HG02938 (cell line): ENCODE data around the gene TTYH1.

Experiments
- ATAC-seq: cut with Tn5 transposase; IDR thresholded peaks from one replicate; pipeline ENCODE4 v1.9.1; 2021; ENCODE audit warnings: mild to moderate bottlenecking, moderate library complexity; ENCODE audit not compliant: unreplicated experiment

Gene TTYH1

GRCh38 chr19:54421169-54421516, 5.9 kb downstream of the TTYH1 start:
- no peak for ATAC-seq

GRCh38 chr19:54421521-54421920, 6.3 kb downstream of the TTYH1 start:
- ATAC-seq = no peak

GRCh38 chr19:54422136-54422535, 6.9 kb downstream of the TTYH1 start:
- no peak for ATAC-seq

GRCh38 chr19:54424201-54424600, 8.9 kb downstream of the TTYH1 start:
- no peak for ATAC-seq

GRCh38 chr19:54424660-54425381, 9.6 kb downstream of the TTYH1 start:
- ATAC-seq = no peak

GRCh38 chr19:54425382-54425723, 10.1 kb downstream of the TTYH1 start:
- no peak for ATAC-seq

GRCh38 chr19:54426291-54426931, 11.1 kb downstream of the TTYH1 start:
- no peak for ATAC-seq

- ATAC-seq = no peak
Measured at GRCh38 chr19:54427586-54427985, 12.3 kb downstream of the TTYH1 start.

GRCh38 chr19:54428323-54429175, 13.3 kb downstream of the TTYH1 start:
- ATAC-seq = no peak

GRCh38 chr19:54429176-54429495, 13.9 kb downstream of the TTYH1 start:
- ATAC-seq = no peak

- no peak for ATAC-seq
Measured at GRCh38 chr19:54429545-54430227, 14.4 kb downstream of the TTYH1 start.

- ATAC-seq = no peak
Measured at GRCh38 chr19:54430306-54431254, 15.3 kb downstream of the TTYH1 start.

- ATAC-seq = no peak
Measured at GRCh38 chr19:54431255-54431838, 16.1 kb downstream of the TTYH1 start.

GRCh38 chr19:54432144-54432738, 17.0 kb downstream of the TTYH1 start:
- no peak for ATAC-seq

GRCh38 chr19:54433697-54434096, 18.4 kb downstream of the TTYH1 start:
- no peak for ATAC-seq

GRCh38 chr19:54434112-54434872, 19.0 kb downstream of the TTYH1 start:
- no peak for ATAC-seq

GRCh38 chr19:54434873-54435214, 19.6 kb downstream of the TTYH1 start:
- ATAC-seq = no peak

GRCh38 chr19:54435551-54436016, 20.3 kb downstream of the TTYH1 start:
- ATAC-seq = no peak

GRCh38 chr19:54436031-54436523, 20.8 kb downstream of the TTYH1 start:
- no peak for ATAC-seq
